LNCAP (cell line): ENCODE data around the gene CRTAP.

Experiments
- CTCF ChIP-seq: fragments of 450-650 bp; IDR thresholded peaks from 2 replicates; pipeline ENCODE4 v1.5.1; 2017; ENCODE audit warnings: mild to moderate bottlenecking

CRTAP gene

GRCh38 chr3:33174095-33174494, 60.3 kb downstream of the CRTAP start:
- no peak for TF ChIP-seq CTCF

- TF ChIP-seq CTCF, result no peak
Measured at GRCh38 chr3:33174711-33175414, 61.0 kb downstream of the CRTAP start.

- no peak for TF ChIP-seq CTCF
Measured at GRCh38 chr3:33179132-33179531, 65.3 kb downstream of the CRTAP start.

- TF ChIP-seq CTCF, result no peak
Measured at GRCh38 chr3:33181229-33181628, 67.4 kb downstream of the CRTAP start.

DNA sequence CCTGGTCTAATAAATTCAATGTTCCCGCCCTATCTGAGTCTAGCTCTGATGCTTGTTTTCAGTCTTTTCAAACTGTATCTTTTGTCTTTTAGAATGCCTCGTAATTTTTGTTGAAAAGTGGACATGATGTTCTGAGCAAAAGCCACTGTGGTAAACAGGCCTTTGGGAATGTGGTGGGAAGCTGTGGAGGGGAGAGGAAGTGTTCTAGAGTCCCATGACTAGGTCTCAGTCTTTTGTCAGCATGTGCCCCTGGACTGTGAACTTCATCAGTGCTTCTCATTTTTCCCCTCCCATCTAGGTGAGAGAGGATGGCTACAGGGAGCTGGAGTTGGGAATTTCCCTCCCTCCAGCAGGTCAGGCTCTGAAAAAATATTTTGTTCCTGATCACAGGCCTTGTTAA, 71.0 kb downstream of the CRTAP start:
- TF ChIP-seq CTCF, result no peak

DNA sequence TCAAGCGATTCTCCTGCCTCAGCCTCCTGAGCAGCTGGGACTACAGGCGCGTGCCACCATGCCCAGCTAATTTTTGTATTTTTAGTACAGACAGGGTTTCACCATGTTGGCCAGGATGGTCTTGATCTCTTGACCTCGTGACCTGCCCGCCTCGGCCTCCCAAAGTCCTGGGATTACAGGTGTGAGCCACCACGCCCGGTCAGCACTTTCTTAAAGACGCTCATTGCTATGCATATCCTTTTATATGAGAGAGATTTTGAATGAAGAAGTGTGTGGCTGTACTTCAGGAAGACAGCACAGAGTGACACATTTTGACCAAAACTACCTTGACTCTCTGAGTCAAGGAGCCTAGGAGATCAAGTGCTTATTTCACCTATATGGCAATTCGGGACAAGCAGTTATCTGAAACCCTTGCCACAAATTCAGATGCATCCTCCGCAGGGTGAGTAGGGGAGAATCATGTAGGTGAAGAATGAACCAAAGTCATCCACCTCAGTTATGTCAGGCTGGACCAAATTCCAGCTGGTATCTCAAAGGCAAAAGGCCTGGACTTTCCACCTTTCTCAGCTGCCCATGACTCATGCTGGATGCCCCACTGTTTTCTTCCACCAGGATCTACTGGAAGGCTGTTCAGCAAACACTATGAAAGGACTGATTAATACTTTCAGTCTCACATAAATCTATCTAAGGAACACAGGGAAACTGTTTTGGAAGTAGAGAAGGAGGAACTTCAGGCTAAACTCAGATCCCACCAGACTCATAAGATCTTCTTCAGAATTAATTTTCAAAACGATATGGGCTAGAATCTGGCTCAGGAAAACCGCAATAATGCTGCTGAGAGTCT, 72.9 kb downstream of the CRTAP start:
- TF ChIP-seq CTCF, result no peak

GRCh38 chr3:33187368-33187634, 73.5 kb downstream of the CRTAP start:
- no peak for TF ChIP-seq CTCF
